Heart right ventricle (tissue), 16 donors: ENCODE results near the gene EXD3. TPM values are rescaled to one million over a fixed set of nuclear protein-coding genes. Genes with fewer than 3 reads are reported as not detected.
A peak's percentile ranks its signal among the peaks of the same experiment; 100 is the strongest.

ENCODE experiments used
- ATAC-seq, 8 donors: fragments of 200-7000 bp; cut with Tn5 transposase; one replicate each; pipeline ENCODE4 v1.9.1; 2020; ENCODE audit warnings: mild to moderate bottlenecking in 8 of 8, moderate library complexity in 8 of 8, moderate number of reproducible peaks in 1 of 8
- DNase-seq, 2 donors: peaks; one replicate each; pipeline ENCODE4 v3.0.0-alpha.2; 2020
- H3K27ac ChIP-seq, 10 donors: fragments of 200-600 bp; sonication (generic) in 2 of 10; one replicate each; pipeline versions ENCODE4 v1.5.0 to v1.8.0; 2020 to 2022; ENCODE audit warnings: mild to moderate bottlenecking in 3 of 10
- H3K27me3 ChIP-seq, 7 donors: fragments of 200-600 bp; one replicate each; pipeline ENCODE4 v1.8.0; 2021 to 2022; ENCODE audit warnings: mild to moderate bottlenecking in 2 of 7
- H3K36me3 ChIP-seq, 9 donors: fragments of 200-600 bp; sonication (generic) in 1 of 9; one replicate each; pipeline versions ENCODE4 v1.5.0 to v1.8.0; 2020 to 2022; ENCODE audit warnings: mild to moderate bottlenecking in 2 of 9
- H3K4me1 ChIP-seq, 9 donors: fragments of 200-600 bp; sonication (generic) in 1 of 9; one replicate each; pipeline versions ENCODE4 v1.5.0 to v1.8.0; 2020 to 2022; ENCODE audit warnings: mild to moderate bottlenecking in 4 of 9
- H3K4me3 ChIP-seq, 10 donors: fragments of 200-600 bp; sonication (generic) in 2 of 10; one replicate each; pipeline versions ENCODE4 v1.5.0 to v1.8.0; 2020 to 2022; ENCODE audit warnings: mild to moderate bottlenecking in 7 of 10, moderate library complexity in 2 of 10
- H3K9me3 ChIP-seq, 11 donors: fragments of 200-600 bp in 10 of 11; sonication (generic) in 2 of 11; one replicate each; pipeline versions ENCODE4 v1.5.0 to v1.8.0; 2013 to 2022; ENCODE audit warnings: mild to moderate bottlenecking in 2 of 11, control low read depth in 1 of 11, moderate library complexity in 1 of 11
- WGBS, 2 donors: extraction: QIAGEN DNeasy Blood & Tissue Kit; methylation state at CpG; one replicate each; pipeline ENCODE4 v1.1.7; 2013; ENCODE audit warnings: inconsistent platforms in 1 of 2; 5-methylcytosine and 5-hydroxymethylcytosine counted together
- intact Hi-C, 10 donors: fragments of 100-400 bp; cut with DNase I; formaldehyde crosslinking; loops; one replicate each; pipeline versions ENCODE4 v1.11.1 to v1.14.2; 2022
- polyA plus RNA-seq, 2 donors: library from polyadenylated mRNA; stranded (reverse); fragments of 200-250 nt; gene quantifications; one replicate each; pipeline ENCODE4 v1.2.3, GENCODE V29; 2013
- total RNA-seq, 10 donors: library from RNA; stranded (reverse); fragmentation: NEBNext Ultra II Directional in 3 of 10; extraction: Animal tissue kit (Norgen Biotek cat#: 25700) in 3 of 10; gene quantifications; one replicate each; pipeline versions ENCODE4 v1.2.1 to v1.2.4, GENCODE V29; 2021 to 2023
- TF ChIP-seq, protein P1 (sequence below), 9 donors: fragments of 200-600 bp; sonication (generic) in 2 of 9; IDR thresholded peaks; one replicate each; pipeline versions ENCODE4 v1.5.0 to v1.8.0; 2021 to 2022; ENCODE audit warnings: antibody characterized with exemption in 9 of 9, mild to moderate bottlenecking in 5 of 9, moderate library complexity in 1 of 9
- donor health status: Arrhythmogenic right ventricular cardiomyopathy.
- donor health status: ischemic (EF 13 %, LVEDD 7.1; RV severe dilation, severe dysfunction).
- donor health status: healthy with polysubstance abuse.
- donor health status: DM: no; HTN: yes; CAD: no.
- donor health status: DM: no; HTN: no; CAD: no.
- donor health status: ischemic (EF 25% LVEDD 6.9; RV normal size, moderate dysfunction).
- donor health status: ischemic (EF 25% LVEDD 5.7; RV mildly dilated, moderate dysfunction).
- donor health status: healthy.
- donor health status: DM: yes; HTN: yes; CAD: no.
- donor health status: Ischemic cardiomyopathy.
- donor health status: ischemic (EF 35%, LVEDD 5.7; RV mildly dilated, moderate dysfunction).
- donor health status: nonischemic (EF 11% LVEDD 7.7; RV severe dilation, severe dysfunction).
- donor health status: DM: yes; HTN: yes; CAD: no.
- donor health status: PGD.
- donor health status: ischemic (EF 29% LVEDD 5.4; RV normal size, mild dysfunction).
- donor health status: nonischemic (EF 23%, LVEDD 6.1; RV moderate dilation, normal function).

EXD3 gene
- total and polyA plus RNA-seq, 12 donors, result 5.8 to 33.0 (median 9.2) TPM

DNA sequence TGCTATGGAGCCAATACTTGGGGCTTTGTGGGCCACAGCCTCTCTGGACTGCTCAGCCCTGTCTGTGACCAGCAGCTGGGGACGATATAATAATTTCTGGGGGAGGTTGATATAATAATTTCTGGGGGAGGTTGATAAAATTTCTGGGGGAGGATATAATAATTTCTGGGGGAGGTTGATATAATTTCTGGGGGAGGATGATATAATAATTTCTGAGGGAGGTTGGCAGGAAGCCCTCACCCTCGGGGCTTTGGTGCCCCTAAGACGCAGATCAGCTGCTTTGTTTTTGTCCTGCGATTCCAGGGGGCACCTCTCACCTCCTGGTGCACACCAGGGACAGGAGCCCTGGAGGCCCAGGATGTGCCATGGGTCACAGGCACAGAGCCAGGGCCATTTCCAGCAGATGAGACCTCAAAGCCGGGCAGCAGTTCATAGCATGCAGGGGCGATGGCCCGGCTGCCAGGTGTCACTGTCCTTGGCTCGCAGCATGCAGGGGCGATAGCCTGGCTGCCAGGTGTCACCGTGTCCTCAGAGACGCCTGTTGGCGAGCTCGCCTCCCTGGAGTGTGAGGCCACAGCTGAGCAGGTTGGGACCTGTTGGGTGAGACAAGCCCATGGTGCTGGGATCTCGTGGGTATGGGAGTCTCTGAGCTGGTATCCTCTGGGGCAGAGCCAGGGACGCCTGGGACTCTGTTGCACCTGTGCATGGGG, 149.2 kb downstream of the EXD3 start:
- H3K4me1 ChIP-seq, result peaks cover 42 to 90% (median 69%) of the 10 kb centered on the region in 9 donors
- intact Hi-C loops, result no loop called here
- H3K36me3 ChIP-seq, result peaks cover 8 to 51% (median 11%) of the 10 kb centered on the region in 9 donors
- WGBS, 2 donors, result 60 to 72% methylated on average over 15 of the region's 15 CpGs
- DNase-seq, result peak in 1 of 2 donors; percentile 10
- TF ChIP-seq, protein P1, sequence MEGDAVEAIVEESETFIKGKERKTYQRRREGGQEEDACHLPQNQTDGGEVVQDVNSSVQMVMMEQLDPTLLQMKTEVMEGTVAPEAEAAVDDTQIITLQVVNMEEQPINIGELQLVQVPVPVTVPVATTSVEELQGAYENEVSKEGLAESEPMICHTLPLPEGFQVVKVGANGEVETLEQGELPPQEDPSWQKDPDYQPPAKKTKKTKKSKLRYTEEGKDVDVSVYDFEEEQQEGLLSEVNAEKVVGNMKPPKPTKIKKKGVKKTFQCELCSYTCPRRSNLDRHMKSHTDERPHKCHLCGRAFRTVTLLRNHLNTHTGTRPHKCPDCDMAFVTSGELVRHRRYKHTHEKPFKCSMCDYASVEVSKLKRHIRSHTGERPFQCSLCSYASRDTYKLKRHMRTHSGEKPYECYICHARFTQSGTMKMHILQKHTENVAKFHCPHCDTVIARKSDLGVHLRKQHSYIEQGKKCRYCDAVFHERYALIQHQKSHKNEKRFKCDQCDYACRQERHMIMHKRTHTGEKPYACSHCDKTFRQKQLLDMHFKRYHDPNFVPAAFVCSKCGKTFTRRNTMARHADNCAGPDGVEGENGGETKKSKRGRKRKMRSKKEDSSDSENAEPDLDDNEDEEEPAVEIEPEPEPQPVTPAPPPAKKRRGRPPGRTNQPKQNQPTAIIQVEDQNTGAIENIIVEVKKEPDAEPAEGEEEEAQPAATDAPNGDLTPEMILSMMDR (IDR thresholded peaks at IDR 0.05), result no peak
- H3K9me3 ChIP-seq, result no peaks in the 10 kb centered on the region
- H3K27me3 ChIP-seq, result no peaks in the 10 kb centered on the region
- no peak for ATAC-seq
- no peak overlapping the region for H3K4me3 ChIP-seq
- H3K27ac ChIP-seq, result peak overlapping the region in 1 of 10 donors; percentile 3

DNA sequence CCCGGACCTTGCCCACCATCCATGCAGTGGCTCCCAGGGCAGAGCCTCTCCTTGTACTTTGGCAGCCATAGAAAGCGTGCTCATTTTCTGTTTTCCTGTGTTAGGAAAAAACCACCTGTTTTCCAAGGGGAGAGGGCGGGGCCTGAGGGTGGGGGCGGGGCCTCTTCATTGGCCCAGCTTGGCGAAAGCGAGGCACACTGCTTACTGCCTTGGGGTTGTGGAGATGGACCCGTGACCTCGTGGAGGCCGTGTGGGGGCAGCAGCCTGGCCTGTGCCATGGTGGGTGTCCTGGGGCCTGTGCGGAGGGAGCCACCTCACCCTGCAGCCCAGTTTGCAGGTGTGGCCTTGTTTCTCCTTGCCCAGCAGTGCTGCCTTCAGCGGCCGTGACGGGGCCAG, 149.9 kb downstream of the EXD3 start:
- no peak for ATAC-seq
- intact Hi-C loops, result no loop called here
- Histone ChIP-seq H3K9me3 (no peaks in the 10 kb centered on the region), H3K27ac (no peak overlapping the region), H3K4me1 (peaks cover 43 to 92% (median 74%) of the 10 kb centered on the region in 9 donors), H3K36me3 (peaks cover 8 to 56% (median 11%) of the 10 kb centered on the region in 9 donors), H3K27me3 (no peaks in the 10 kb centered on the region), H3K4me3 (no peak overlapping the region)
- TF ChIP-seq, protein P1 (IDR thresholded peaks at IDR 0.05), result no peak
- no peak for DNase-seq
- WGBS, 2 donors, result 85 to 87% methylated on average over 13 of the region's 13 CpGs

DNA sequence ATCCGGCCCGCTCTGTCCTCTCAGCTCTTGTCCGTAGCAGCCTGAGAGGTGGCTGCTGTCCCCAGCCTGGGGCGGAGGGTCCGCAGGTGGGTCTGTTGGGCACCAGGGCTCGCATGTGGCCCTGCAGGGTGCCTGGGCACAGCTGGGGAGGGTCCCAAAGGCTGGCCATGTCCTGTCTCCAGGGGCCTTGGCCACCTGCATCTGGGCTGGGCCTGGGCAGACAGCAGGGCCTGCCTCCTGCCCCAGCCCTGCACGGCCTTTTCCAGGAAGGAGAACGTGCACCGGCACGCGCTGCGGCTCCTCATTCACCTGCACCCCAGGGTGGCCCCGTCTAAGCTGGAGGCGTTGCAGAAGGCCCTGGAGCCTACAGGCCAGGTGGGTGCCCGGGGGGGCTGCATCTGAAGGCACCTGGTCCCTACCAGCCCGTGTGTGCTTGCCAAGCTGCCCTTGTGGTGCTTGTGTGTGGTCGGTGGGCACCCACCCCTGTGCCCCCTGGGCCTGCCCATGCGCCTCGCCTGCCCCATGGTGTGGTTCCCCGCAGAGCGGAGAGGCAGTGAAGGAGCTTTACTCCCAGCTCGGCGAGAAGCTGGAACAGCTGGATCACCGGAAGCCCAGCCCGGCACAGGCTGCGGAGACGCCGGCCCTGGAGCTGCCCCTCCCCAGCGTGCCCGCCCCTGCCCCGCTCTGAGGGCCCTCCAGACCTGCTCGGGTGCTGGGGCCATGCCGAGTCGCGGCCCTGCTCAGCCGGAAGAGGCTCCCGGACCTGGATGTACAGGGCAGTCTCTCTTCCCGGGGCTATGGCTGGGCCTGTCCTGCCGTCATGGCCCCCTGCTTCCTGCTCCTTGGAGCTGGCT, 150.5 kb downstream of the EXD3 start:
- TF ChIP-seq, protein P1 (IDR thresholded peaks at IDR 0.05), result no peak
- Histone ChIP-seq H3K27me3 (no peaks in the 10 kb centered on the region), H3K4me1 (peaks cover 40 to 92% (median 74%) of the 10 kb centered on the region in 9 donors), H3K4me3 (no peak overlapping the region), H3K36me3 (peaks cover 8 to 62% (median 11%) of the 10 kb centered on the region in 9 donors), H3K27ac (peak overlapping the region in 3 of 10 donors; percentile 21 to 62 (median 60)), H3K9me3 (no peaks in the 10 kb centered on the region)
- DNase-seq, result no peak
- intact Hi-C loops, result no loop called here
- WGBS, 2 donors, result 93 to 94% methylated on average over 39 of the region's 39 CpGs
- no peak for ATAC-seq

DNA sequence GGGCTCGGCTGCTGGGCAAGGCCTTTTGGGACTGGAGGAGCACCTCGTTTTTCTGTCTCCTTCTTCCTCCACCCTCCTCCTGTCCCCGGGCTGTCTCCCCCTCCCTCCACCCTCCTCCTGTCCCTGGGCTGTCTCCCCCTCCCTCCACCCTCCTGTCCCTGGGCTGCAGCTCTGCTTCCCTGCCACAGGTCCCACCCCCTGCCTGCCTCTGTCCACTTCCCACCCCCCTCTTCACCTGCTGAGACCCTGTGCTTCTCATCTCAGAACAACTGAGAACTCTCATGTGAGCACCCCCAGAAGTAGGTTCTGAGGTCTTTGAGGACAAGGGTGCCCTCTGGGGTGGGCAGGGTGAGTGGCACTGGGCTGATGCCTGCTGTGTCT, 151.3 kb downstream of the EXD3 start:
- Histone ChIP-seq H3K4me3 (no peak overlapping the region), H3K27ac (peak overlapping the region in 9 of 10 donors; percentile 14 to 70 (median 52)), H3K36me3 (peaks cover 8 to 70% (median 11%) of the 10 kb centered on the region in 9 donors), H3K4me1 (peaks cover 32 to 88% (median 66%) of the 10 kb centered on the region in 9 donors), H3K27me3 (no peaks in the 10 kb centered on the region), H3K9me3 (no peaks in the 10 kb centered on the region)
- DNase-seq, result no peak
- intact Hi-C loops, result no loop called here
- TF ChIP-seq, protein P1 (IDR thresholded peaks at IDR 0.05), result no peak
- WGBS, 2 donors, result 30 to 31% methylated on average over 3 of the region's 3 CpGs
- no peak for ATAC-seq
